DMS53 treated with DMSO at 0.1 percent for 48 hours (cell line): ENCODE data around the gene SNED1.

Experiments
- DNase-seq: peaks from one replicate; lab custom pipeline; 2025; ENCODE audit not compliant: unreplicated experiment; lab: John Stamatoyannopoulos, UW

Gene SNED1

DNA sequence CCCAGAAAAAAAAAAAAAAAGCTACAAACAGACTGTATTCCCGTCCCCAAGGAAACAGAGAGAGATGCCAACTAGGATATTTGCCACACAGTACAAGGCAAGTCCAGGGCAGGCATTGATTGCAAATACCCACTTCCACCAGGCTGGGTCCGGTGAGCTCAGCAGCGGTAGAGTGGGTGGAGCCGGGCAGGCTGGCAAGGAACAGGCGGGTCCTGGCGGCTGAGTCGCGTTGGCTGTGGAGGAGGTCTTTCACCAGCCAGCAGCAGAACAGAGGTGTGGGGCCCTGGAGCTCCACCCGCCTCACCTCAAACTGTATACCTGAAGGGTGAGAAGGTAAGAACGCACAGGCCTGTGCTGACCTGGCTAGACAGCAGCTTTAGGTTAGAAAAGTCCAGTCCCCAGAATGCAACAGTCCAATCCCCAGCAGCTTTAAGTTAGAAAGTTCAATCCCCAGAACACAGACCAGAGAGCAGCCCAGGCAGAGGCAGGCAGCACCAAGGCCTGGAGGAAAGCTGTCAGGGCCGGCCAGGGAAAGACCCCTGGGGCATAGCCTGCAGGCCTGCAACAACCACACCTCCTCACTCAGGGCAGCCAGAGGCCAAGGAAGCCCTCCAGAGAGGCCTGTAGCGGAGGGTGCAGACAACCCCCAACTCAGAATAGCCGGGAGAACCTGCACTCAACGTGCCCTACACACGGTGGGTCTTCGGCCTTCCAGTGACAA, 125.6 kb downstream of the SNED1 start:
- DNase-seq: no peak

DNA sequence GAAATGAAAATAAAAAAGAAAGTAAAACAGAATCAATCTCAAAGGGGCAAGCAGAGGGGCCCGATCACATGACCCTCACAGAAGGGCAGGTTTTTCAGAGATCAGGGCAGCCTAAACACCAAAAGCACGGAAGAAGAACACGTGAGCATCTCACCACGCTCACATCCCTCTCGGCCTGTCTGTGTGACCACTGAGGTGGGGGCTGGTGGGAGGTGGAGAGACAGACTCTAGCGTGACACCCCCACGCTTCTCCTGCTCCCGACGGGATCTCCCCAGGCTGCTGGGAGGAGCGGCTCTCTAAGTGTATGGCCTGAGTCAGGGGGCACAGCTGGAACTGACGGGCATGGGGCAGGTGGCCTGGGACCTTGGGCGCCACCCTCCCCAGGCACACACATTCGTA, 127.2 kb downstream of the SNED1 start:
- no peak for DNase-seq

DNA sequence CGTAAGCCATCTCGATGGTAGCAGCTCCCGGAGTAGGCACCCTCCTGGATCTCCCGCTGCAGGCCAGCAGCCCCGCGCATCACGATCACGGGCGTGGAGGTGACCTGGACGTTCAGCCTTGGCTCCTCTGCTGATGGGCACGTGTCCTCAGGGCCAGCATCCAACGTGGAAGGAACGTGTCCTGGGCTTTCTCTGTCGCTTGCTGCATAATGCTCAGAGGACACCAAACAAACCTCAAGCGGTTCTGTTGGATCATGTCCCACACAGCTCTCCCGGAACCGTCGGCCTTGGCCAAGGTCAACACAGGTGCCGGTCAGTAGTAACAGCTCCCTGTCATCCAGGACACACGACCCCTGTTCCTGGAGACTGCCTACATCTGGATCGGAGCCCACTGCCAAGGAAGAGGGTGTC, 127.8 kb downstream of the SNED1 start:
- DNase-seq: no peak

- no peak for DNase-seq
Observed at GRCh38 chr2:241126771-241127202, 128.4 kb downstream of the SNED1 start.

- no peak for DNase-seq
Observed at GRCh38 chr2:241128266-241128665, 129.8 kb downstream of the SNED1 start.

GRCh38 chr2:241129086-241129871, 130.9 kb downstream of the SNED1 start:
- no peak for DNase-seq

GRCh38 chr2:241130316-241130715, 131.9 kb downstream of the SNED1 start:
- DNase-seq: no peak

DNA sequence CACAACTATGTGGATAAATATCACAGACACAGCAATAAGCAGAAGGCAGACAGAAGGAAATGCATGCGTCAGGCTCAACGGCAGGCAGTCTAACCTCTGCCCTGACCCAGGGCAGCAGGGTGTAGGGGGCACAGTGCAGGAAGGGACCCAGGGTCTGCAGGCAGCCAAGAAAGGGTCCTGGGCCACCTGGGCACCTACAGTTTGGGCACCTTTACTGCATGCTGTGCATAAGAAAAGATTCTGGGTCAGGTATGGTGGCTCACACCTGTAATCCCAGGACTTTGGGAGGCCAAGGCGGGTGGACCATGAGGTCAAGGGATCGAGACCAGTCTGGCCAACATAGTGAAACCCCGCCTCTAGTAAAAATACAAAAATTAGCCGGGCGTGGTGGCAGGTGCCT, 133.1 kb downstream of the SNED1 start:
- DNase-seq: no peak

- no peak for DNase-seq
Observed at GRCh38 chr2:241132538-241133435, 134.4 kb downstream of the SNED1 start.

DNA sequence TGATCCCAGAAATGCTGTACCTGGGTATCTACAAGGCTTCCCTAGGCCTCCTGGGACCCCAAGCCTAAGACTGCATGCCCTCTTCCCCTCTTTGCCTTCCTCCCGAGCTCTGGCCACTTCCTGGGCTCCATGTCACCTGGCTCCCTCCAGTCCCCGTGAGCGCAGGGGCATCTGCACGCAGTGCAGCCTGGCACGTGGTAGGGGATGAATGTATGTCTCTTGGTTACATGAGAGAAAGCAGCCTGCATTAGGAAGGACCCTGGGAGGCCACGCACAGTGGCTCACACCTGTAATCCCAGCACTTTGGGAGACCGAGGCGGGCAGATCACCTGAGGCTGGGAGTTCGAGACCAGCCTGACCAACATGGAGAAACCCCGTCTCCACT, 135.0 kb downstream of the SNED1 start:
- no peak for DNase-seq

GRCh38 chr2:241134711-241135110, 136.3 kb downstream of the SNED1 start:
- no peak for DNase-seq

DNA sequence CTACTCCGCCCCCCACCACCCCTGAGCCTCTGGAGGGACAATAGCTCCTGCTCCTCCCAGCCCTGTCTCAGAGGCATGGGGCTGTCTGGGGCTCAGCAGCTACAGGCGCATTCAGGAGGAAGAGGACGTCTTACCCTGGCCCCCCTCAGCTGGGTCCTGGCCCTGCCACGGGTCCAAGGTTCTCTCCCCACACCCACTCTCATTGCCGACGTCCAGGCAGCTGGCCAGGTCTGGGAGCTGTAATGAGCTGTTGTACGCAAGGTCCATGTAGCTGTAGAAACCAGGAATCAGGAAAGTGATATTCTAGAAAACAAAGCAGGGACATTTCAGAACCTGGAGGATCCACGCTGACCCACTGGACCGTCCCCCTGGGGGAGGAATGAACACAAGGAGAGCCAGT, 137.3 kb downstream of the SNED1 start:
- DNase-seq: no peak

GRCh38 chr2:241136191-241136590, 137.8 kb downstream of the SNED1 start:
- DNase-seq: no peak

DNA sequence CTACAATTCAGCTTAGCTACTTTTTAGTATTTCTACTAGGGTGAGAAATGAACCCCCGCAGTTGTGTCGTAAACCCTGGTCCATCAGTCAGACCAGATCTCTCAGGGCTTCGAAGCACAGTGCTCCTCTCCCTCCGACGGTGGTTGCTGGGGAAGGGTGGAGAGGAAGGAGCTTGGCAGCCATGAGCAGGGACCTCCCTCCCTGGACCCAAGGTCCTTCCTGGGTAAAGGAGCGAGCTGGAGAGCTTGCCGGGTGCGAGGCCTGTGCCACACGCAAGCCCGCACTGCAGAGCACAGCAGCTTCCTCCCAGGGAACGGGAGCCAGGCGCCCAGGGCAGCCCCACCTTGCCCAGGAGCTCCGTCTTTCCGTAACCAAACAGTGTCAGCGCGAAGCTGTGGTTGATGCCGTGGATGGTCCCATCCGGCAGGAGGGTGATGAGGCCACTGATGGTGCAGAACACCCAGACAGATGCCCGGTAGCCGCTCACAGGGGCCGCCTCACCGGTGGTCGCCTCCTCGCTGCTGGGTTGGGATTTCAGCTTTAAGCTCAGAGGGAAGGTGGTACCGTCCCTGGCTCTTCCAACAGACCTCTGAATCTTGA, 138.3 kb downstream of the SNED1 start:
- DNase-seq: no peak

GRCh38 chr2:241137276-241138190, 139.1 kb downstream of the SNED1 start:
- DNase-seq: no peak

GRCh38 chr2:241138471-241138870, 140.1 kb downstream of the SNED1 start:
- DNase-seq: no peak

DNA sequence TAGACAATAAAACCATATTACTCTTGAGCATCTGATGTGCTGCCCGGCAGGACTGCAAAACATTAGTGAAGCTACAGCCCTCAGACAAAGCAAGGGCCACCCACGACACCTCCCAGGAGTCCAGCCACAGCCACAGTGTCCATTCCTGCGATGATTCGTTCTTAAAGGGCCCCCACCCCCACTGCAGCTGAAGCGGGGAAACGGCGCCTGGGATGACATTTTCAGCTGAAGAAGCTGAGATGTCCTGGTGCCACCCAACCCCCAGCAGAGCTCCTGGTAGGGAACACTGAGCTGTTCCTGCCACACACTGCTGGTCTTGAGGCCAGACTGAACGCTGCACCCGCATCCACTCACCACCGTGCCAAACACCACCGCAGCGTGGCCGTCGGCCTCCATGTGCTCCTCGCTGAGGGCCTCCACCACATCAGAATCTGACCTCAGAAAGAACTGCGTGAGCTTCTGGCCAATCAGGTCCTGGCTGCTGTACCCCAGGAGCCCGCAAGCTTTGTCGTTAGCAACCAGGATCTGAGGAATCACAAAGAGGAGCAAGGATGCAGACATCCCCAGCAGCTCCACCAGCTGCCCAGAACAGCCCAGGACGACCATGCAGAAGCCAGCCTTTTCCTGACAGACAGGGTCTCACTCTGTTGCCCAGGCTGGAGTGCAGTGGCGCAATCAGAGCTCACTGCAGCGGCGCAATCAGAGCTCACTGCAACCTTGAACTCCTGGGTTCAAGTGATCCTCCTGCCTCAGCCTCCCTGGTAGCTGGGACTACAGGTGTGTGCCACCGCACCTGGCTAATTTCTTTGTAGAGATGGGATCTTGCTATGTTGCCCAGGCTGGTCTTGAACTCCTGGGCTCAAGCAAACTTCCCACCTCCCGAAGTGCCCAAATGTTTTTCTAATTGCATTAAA, 141.4 kb downstream of the SNED1 start:
- DNase-seq: no peak

DNA sequence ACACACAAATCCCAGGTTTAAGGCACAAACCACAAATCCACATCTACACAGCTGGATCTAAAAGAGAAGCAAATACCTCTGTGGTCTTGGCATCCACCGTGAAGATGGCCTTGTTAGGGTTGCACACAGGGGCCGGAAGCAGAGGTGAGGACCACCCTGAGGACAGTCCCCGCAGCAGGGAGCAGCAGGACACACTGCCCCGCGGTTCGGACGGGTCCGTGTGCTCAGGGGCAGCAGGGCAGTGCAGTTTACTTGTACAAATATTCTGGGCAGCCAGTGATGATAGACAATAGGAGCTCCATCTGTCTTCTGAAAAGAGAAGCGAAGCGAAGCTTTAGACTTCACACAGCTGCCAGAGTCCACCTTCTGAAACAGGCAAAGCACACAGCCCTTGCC, 142.0 kb downstream of the SNED1 start:
- no peak for DNase-seq

DNA sequence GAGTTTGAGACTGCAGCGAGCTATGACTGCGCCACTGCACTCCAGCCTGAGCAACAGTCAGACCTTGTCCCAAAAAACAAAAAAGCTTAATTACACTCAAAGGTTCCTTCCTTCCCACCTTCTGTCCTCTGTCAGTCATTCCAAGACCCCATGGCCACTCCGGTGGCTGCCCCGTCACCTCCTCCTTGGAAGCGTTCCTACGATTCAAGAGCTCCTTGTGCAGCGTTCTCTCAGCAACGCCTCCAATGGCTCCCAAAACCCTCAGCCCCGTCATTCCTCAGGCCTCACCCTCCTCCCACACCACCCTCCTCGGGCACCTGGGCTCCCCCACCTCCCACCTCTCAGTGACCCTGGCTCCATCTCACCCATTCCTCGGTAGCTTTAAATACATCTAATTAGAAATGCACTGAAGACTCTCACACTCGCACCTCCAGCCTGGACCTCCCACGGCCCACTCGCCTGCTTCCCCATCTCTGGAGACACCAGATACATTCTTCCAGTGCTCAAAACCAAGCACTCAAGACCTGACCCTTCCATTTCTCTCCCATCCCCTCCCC, 142.9 kb downstream of the SNED1 start:
- no peak for DNase-seq
